ENCODE measurements around the gene TRIM44.
"Not testable (repeated sequence)": the region's sequence is repeated elsewhere in the genome, so short reads cannot be mapped to it uniquely, and the experiment has no call there.

TRIM44 gene

GRCh38 chr11:35675901-35676610 is 13.5 kb downstream of the TRIM44 start:
- DNase-seq, result no peak

- no peak for DNase-seq
These were observed 14.0 kb downstream of the TRIM44 start for GRCh38 chr11:35676611-35676965.

GRCh38 chr11:35677904-35678303 is 15.3 kb downstream of the TRIM44 start:
- DNase-seq, result no peak

- no peak for DNase-seq
These were observed 15.9 kb downstream of the TRIM44 start for GRCh38 chr11:35678471-35678870.

DNA sequence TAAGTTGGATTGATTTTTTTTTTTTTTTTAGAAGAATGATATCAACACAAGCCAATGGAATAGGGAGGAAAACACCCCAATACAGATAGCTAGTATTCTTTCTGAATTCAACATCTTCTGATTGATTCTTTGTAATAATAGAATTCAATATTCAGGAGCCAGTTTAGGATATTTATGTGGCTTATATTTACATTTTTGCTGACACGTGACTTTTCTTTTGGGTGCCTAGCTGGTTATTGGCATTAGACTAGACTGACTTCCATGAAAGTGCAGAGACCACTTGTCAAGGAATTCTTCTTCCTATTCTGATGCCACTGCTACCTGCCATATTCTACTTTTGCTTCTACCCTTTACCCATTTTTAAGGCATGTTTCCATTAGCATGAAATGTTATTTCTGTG is 16.4 kb downstream of the TRIM44 start:
- DNase-seq, result no peak

- DNase-seq, result no peak
These were observed 17.9 kb downstream of the TRIM44 start for GRCh38 chr11:35680506-35680905.

DNA sequence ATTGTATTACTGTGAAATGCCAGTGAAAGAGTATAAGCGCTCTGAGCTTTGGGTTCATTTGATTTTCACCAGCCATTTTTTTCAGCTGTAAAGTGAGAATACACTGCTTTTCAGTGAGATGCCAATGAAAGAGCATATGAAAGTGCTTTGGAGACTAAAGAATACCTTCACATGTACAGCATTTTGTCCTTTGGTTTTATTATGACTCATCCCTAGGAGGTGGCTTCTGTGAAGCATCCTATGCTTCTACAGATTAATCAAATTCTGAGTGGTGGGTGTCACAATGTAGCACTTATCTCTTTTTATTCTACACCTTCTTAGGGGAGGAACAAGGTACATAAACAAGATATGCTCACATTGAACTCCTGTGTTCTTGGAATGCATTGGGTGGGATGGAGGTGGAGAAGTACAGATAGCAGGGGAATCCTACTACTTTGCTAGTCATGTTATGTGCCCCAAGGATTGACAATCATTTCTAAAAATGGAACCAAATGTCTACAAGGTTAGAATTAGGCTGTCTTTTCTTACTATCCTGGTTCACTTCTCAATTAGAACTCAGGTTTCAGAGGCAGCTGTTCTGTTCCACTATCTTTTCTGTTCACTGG is 18.7 kb downstream of the TRIM44 start:
- DNase-seq, result no peak

GRCh38 chr11:35682230-35683173 is 19.9 kb downstream of the TRIM44 start:
- DNase-seq, result peak; percentile 86

- DNase-seq, result no peak
These were observed 21.3 kb downstream of the TRIM44 start for GRCh38 chr11:35683728-35684339.

DNA sequence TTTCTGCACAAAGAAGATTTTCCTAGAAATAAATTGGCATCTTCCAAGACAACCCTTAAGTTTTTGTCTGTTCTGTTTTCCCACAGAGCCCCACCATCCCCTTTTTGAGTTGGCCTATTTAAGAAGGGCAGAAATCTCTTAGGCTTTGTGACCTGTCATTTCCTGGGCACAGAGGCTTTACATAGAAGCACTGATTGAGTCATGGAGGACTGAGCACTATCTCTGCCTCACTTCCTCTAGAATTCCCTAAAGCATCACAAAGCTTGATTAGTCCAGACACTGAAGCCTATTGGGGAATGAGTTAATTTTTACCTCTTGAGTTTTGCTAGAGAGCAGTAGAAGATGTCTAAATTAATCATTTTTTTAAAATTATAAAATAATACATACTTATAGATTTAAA is 25.4 kb downstream of the TRIM44 start:
- no peak for DNase-seq

DNA sequence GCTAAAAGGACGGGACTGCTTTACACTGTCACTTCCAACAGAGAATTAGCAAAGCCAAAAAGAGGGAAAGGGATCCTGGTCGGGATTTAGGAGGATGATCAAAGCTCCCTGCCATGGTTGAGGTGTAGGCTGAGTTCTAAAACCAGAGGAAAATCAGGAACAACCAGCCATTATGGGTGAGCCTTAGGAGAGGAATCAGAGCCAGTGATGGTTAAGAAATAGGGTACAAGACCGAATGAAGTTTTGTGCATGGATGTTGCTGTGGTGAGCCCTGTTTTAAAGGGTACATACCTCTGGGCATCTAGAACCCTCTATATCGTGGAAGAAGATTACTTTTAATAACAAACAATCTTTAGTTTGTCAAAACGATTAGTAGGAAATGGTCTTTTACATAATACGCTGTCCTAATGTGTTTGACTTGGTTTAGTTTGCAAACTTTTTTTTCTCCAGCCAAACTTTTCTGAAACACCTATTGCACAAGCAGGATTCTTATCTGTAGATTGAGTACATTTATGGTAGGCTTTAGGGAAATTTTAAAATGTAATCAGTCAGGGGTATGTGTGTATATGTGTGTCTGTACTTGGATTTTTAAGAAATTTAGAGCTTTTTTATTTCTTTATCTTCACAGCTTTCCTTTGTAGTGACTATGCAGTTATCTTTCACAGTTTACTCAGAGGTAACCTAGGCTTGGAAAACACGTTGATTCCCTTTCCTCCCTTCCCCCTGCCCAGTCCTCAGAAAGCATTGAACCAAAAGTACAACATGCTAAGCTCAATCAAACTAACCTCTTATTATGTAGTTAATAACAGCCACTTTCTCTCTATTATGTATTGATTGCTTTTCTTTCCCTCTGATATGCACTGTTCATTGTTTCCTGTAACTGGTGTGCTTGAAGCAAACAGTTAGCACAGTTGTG is 26.8 kb downstream of the TRIM44 start:
- DNase-seq, result peak; percentile 49

DNA sequence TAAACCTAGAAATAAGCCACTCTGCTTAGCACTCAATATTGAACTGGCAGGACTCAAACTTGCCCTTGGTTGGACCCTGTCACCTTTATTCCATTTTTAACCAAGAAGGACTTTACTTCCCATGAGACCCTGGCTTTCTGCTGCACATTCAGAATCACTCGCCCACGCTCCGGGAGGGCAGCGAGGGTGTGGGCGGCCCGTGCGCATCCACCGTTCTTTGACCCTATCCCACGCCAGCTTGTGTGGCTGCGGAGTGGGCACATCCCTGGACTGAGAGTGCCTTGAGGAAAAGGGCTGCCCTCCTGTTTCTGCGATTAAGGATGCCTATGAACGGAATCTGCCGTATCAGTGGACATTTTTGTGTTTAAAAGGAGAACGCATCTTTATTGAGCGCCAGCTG is 39.6 kb downstream of the TRIM44 start:
- DNase-seq, result no peak

DNA sequence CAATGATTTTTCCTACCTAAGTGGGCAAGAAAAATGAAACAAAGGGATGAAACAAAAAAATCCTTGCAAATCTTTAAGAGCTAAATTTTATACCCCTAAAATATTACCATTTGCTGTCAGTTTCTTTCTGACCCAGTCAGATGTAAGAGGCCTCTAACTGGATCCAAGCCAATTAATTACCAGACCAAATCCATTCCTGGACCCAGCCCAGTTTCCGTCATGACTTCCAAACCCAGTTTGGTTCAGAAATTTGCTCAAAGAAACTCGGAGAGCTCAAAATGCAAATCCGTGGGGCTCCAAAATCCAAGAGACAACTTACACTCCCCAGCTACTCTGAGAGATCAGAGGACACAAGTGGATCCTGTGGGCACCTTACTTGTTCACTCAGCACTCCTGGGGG is 46.8 kb downstream of the TRIM44 start:
- DNase-seq, result no peak

GRCh38 chr11:35711173-35711910 is 48.8 kb downstream of the TRIM44 start:
- DNase-seq, result peak; percentile 7

- DNase-seq, result no peak
These were observed 49.3 kb downstream of the TRIM44 start for GRCh38 chr11:35711924-35712323.

- no peak for DNase-seq
These were observed 50.0 kb downstream of the TRIM44 start for GRCh38 chr11:35712533-35712932.

DNA sequence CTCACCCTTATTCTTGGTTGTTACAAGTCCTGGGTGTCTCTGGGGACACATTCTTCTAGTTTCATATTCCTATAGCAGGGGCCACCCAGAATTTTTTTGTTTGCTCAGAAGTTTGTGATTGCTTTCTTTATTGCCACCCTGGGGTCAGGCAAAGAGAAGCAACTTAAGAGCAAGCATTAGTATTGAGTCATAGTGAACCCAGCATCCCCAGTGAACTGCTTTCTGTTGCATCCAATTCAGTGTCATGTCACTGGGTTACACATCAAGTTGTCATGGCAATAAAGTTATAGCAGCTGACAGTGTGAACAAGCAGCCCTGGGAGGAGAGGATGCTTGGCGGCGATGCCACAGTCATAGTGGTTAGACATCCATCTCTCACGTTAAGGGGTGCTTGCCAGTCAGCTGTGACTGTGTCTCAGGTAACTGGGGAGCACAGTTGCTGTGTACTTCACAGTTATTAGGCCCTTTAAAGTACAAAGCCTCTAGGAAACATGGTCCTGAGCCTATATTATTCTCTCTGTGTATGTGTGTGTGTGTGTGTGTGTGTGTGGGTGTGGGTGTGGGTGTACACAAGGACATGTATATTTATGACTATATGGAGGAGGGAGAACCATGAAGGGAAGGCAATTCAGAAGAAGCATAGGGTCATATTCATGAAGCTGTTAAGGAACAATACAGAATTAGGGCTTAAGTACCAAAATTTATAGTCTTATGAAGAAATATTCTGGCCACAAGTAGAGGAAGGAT is 52.5 kb downstream of the TRIM44 start:
- no peak for DNase-seq

GRCh38 chr11:35715677-35716076 is 53.1 kb downstream of the TRIM44 start:
- DNase-seq, result not testable (repeated sequence)

- DNase-seq, result no peak
These were observed 54.5 kb downstream of the TRIM44 start for GRCh38 chr11:35717043-35717442.

DNA sequence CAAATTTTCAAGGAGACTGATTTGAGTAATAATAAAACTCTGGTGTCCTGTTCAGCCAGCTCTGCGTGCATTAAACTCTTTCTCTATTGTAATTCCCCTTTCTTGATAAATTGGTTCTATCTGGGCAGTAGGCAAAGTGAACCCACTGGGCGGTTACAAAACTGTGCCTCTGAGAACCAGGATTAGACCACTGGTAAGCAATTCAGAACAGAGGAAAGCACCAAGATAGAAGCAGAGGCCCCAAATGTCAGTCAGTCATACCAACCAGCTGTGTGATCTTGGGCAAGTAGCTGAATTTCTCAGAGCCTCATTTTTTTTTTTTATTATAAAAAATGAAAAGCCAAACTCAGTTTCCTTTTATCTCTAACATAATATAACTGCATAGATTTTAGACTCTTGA is 54.9 kb downstream of the TRIM44 start:
- DNase-seq, result no peak
